Glutamatergic neuron (in vitro differentiated cells): ENCODE measurements around the gene ADAM22. TPM values are rescaled to one million over a fixed set of nuclear protein-coding genes. Genes with fewer than 3 reads are reported as not detected.

Source experiments
- DNase-seq: peaks from one replicate; pipeline ENCODE4 v3.0.0; 2022
- H3K27ac Mint-ChIP-seq: one replicate; pipeline ENCODE4 v1.8.0; 2020; ENCODE audit warnings: mild to moderate bottlenecking, mixed read lengths, inconsistent platforms; ENCODE audit not compliant: unreplicated experiment
- H3K27me3 Mint-ChIP-seq: one replicate; pipeline ENCODE4 v1.8.0; 2020; ENCODE audit warnings: mild to moderate bottlenecking, moderate library complexity, mixed read lengths, inconsistent platforms; ENCODE audit not compliant: unreplicated experiment
- H3K36me3 Mint-ChIP-seq: one replicate; pipeline ENCODE4 v1.8.0; 2020; ENCODE audit warnings: mild to moderate bottlenecking, mixed read lengths, inconsistent platforms; ENCODE audit not compliant: unreplicated experiment
- H3K4me1 Mint-ChIP-seq: one replicate; pipeline ENCODE4 v1.8.0; 2020; ENCODE audit warnings: mild to moderate bottlenecking, low read depth, mixed read lengths, inconsistent platforms; ENCODE audit not compliant: unreplicated experiment
- H3K4me3 Mint-ChIP-seq: one replicate; pipeline ENCODE4 v1.8.0; 2020; ENCODE audit warnings: mild to moderate bottlenecking, mixed read lengths, inconsistent platforms; ENCODE audit not compliant: unreplicated experiment
- H3K9me3 Mint-ChIP-seq: one replicate; pipeline ENCODE4 v1.8.0; 2020; ENCODE audit warnings: mild to moderate bottlenecking, moderate library complexity, mixed read lengths, inconsistent platforms; ENCODE audit not compliant: unreplicated experiment
- total RNA-seq: library from RNA; stranded (reverse); fragmentation: NEBNext Ultra II Directional; extraction: Animal tissue kit (Norgen Biotek cat#: 25700); gene quantifications from one replicate; pipeline ENCODE4 v1.2.1, GENCODE V29; 2021; ENCODE audit not compliant: unreplicated experiment
- TF ChIP-seq, protein P1 (sequence below): fragments of 200-600 bp; sonication (generic); IDR thresholded peaks from one replicate; pipeline ENCODE4 v1.5.0; 2021; ENCODE audit not compliant: partially characterized antibody, unreplicated experiment

ADAM22 gene
- total RNA-seq, 1 donor from 2014 or later, result 91.9 TPM

DNA sequence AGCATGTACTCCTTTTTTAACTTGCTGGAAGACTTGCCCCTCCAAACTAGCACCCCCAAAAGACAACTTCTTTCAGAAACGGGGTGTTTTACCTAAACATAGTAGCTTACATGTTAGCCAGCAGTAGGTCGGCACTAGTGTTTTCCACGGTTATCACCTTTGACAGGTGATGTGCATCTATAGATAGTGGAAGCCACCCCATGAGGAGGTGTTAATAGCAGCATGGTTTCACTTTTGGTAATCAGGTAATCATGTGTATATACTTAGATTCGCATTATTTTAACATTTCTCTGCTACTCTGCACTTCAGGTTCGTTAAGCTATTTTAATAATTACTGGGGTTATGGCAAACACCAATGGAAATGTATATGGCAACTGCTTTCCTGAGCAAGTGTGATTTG lies 268.2 kb downstream of the ADAM22 start:
- peaks cover 13% of the 10 kb centered on the region for H3K36me3 Mint-ChIP-seq
- H3K27me3 Mint-ChIP-seq, result peaks cover 13% of the 10 kb centered on the region
- no peak for DNase-seq
- peaks cover 63% of the 10 kb centered on the region for H3K4me1 Mint-ChIP-seq
- TF ChIP-seq, protein P1, sequence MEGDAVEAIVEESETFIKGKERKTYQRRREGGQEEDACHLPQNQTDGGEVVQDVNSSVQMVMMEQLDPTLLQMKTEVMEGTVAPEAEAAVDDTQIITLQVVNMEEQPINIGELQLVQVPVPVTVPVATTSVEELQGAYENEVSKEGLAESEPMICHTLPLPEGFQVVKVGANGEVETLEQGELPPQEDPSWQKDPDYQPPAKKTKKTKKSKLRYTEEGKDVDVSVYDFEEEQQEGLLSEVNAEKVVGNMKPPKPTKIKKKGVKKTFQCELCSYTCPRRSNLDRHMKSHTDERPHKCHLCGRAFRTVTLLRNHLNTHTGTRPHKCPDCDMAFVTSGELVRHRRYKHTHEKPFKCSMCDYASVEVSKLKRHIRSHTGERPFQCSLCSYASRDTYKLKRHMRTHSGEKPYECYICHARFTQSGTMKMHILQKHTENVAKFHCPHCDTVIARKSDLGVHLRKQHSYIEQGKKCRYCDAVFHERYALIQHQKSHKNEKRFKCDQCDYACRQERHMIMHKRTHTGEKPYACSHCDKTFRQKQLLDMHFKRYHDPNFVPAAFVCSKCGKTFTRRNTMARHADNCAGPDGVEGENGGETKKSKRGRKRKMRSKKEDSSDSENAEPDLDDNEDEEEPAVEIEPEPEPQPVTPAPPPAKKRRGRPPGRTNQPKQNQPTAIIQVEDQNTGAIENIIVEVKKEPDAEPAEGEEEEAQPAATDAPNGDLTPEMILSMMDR, result no peak
- H3K9me3 Mint-ChIP-seq, result peaks cover 13% of the 10 kb centered on the region
- H3K4me3 Mint-ChIP-seq, result no peak overlapping the region
- H3K27ac Mint-ChIP-seq, result peak overlapping the region; percentile 100

DNA sequence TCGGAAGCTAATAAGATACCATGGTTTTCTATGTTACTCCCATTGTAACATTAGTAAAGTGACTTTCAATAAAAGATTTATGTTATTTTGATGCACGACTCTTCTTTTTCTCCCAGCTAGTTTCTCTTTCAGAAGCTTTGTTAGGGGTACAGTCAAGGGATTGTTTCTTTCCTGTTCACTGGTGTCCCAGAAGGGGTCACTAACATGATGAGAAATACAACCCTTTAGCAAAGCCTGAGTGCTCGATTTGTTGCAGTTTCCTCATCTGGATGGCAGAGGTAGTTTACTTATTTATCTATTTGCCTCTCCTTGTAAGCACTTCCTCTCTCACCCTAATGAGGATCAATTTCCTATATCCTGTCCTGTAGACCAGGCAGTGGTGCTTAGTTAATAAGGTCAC lies 268.7 kb downstream of the ADAM22 start:
- H3K4me3 Mint-ChIP-seq, result no peak overlapping the region
- H3K27me3 Mint-ChIP-seq, result peaks cover 13% of the 10 kb centered on the region
- peaks cover 11% of the 10 kb centered on the region for H3K9me3 Mint-ChIP-seq
- H3K36me3 Mint-ChIP-seq, result peaks cover 10% of the 10 kb centered on the region
- TF ChIP-seq, protein P1, result no peak
- peak overlapping the region; percentile 100 for H3K27ac Mint-ChIP-seq
- DNase-seq, result no peak
- peaks cover 60% of the 10 kb centered on the region for H3K4me1 Mint-ChIP-seq

DNA sequence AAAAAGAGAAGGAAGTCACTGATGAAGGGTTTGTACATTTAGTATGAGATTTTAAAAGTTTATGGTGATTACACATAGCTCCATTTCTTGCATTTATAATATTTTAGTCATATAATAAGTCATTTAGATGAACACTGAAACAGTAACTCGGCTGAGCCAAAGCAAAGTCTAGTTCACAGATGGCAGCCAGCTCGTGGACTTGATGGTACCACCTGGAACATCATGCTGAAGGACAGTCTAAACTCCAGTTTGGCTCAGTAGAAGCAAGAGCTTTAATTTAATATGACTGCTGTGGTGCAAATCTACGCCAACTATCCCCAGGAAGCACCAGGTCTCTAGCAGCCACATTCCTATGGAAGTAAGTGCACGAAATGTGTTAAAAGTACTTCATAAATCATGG lies 269.4 kb downstream of the ADAM22 start:
- Mint-ChIP-seq H3K9me3 (peaks cover 11% of the 10 kb centered on the region), H3K27ac (peak overlapping the region; percentile 100), H3K4me3 (peak overlapping the region; percentile 5), H3K4me1 (peaks cover 55% of the 10 kb centered on the region), H3K27me3 (peaks cover 13% of the 10 kb centered on the region), H3K36me3 (peaks cover 7% of the 10 kb centered on the region)
- DNase-seq, result no peak
- TF ChIP-seq, protein P1, result no peak

DNA sequence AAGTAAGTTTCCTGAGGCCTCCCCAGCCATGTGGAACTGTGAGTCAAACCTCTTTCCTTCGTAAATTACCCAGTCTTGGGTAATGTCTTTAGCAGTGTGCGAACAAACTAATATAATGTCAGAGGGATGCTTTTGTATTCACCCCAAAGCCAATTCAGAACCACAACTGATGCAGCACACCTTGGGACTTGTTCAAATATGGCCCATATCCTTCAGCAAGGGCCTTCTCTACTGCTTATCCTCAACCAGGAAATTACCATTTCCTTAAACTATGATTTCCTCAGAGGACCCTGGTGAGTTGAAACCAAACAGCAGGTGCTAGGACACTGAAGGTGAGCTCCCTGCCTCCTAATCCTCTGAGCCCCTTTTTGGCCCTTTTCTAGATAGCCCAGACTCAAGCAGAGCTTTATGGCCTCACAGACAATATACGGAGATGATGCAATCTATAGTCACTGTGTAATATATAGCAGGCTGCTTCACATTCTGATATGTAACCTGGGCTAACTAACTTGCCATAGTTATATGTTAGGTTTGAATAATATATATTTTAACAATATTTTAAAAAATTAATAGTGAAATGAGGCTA lies 270.6 kb downstream of the ADAM22 start:
- peaks cover 11% of the 10 kb centered on the region for H3K9me3 Mint-ChIP-seq
- H3K27ac Mint-ChIP-seq, result peak overlapping the region; percentile 91
- H3K36me3 Mint-ChIP-seq, result peaks cover 7% of the 10 kb centered on the region
- DNase-seq, result no peak
- H3K4me1 Mint-ChIP-seq, result peaks cover 45% of the 10 kb centered on the region
- TF ChIP-seq, protein P1, result no peak
- peaks cover 13% of the 10 kb centered on the region for H3K27me3 Mint-ChIP-seq
- H3K4me3 Mint-ChIP-seq, result no peak overlapping the region

DNA sequence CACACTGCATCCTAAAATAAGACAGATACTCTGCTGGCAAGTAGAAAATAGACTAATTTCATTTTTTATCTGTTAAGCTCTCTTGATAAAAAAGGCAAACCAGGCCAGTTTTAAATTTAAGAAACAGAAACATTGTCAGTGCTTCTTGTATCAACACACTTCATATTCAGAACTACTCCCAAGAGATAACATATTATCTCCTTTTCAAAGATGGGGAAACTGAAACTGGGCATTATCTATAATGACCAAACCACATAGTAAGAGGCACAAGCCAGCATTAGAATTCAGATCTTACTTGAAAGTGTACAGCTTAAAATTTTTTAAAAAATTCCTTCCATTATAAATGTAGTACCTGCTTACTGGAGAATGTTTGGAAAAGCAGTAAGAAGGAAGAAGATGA lies 271.1 kb downstream of the ADAM22 start:
- H3K36me3 Mint-ChIP-seq, result peaks cover 7% of the 10 kb centered on the region

More for the DNA sequence above, 271.1 kb downstream of the ADAM22 start:
- H3K27ac Mint-ChIP-seq, result no peak overlapping the region
- TF ChIP-seq, protein P1, result no peak
- H3K27me3 Mint-ChIP-seq, result peaks cover 13% of the 10 kb centered on the region
- H3K4me3 Mint-ChIP-seq, result no peak overlapping the region
- H3K9me3 Mint-ChIP-seq, result peaks cover 11% of the 10 kb centered on the region
- H3K4me1 Mint-ChIP-seq, result peaks cover 41% of the 10 kb centered on the region
- no peak for DNase-seq
